ENCODE results near the gene DNAH5. TPM values are rescaled to one million over a fixed set of nuclear protein-coding genes. Genes with fewer than 3 reads are reported as not detected.

DNAH5 gene
- total RNA-seq, 1 donor: 1.3 TPM

GRCh38 chr5:13780081-13780480 lies 164.4 kb downstream of the DNAH5 start:
- no peak for DNase-seq (ENCODE audit: low read depth)

DNA sequence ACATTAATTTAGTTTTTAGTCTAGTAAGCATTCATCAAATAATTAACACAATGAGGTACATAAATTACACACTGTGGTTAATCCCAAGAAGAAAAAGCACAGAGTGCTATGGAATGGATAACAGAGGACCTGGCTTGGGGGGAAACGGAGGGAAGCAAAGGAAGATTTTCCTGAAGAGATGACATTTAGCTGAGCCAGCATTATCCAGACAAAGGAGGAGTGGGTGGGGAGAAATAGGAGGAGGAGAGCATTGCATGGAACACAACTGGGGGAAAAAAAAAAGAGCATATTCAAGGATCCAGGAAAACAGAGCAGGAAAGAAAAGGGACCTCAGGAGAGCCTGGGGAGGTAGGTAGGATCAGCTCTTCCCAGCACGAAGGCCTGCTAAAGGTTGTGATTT lies 170.8 kb downstream of the DNAH5 start:
- no peak overlapping the region for H3K4me3 ChIP-seq (ENCODE audit: low read depth, low read length)
- DNase-seq (ENCODE audit: low read depth): no peak
- TF ChIP-seq, protein P1, sequence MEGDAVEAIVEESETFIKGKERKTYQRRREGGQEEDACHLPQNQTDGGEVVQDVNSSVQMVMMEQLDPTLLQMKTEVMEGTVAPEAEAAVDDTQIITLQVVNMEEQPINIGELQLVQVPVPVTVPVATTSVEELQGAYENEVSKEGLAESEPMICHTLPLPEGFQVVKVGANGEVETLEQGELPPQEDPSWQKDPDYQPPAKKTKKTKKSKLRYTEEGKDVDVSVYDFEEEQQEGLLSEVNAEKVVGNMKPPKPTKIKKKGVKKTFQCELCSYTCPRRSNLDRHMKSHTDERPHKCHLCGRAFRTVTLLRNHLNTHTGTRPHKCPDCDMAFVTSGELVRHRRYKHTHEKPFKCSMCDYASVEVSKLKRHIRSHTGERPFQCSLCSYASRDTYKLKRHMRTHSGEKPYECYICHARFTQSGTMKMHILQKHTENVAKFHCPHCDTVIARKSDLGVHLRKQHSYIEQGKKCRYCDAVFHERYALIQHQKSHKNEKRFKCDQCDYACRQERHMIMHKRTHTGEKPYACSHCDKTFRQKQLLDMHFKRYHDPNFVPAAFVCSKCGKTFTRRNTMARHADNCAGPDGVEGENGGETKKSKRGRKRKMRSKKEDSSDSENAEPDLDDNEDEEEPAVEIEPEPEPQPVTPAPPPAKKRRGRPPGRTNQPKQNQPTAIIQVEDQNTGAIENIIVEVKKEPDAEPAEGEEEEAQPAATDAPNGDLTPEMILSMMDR (IDR thresholded peaks at IDR 0.05; ENCODE audit: insufficient read depth, low read depth, low read length): no peak

More at GRCh38 chr5:13780081-13780480, 164.4 kb downstream of the DNAH5 start:
- TF ChIP-seq, protein P1 (IDR thresholded peaks at IDR 0.05; ENCODE audit: insufficient read depth, low read depth, low read length): no peak
- H3K4me3 ChIP-seq (ENCODE audit: low read depth, low read length): no peak overlapping the region

GRCh38 chr5:13771011-13771571 lies 173.4 kb downstream of the DNAH5 start:
- DNase-seq (ENCODE audit: low read depth): peak; percentile 0
- no peak overlapping the region for H3K4me3 ChIP-seq (ENCODE audit: low read depth, low read length)
- TF ChIP-seq, protein P1 (IDR thresholded peaks at IDR 0.05; ENCODE audit: insufficient read depth, low read depth, low read length): no peak

GRCh38 chr5:13766236-13766635 lies 178.3 kb downstream of the DNAH5 start:
- TF ChIP-seq, protein P1 (IDR thresholded peaks at IDR 0.05; ENCODE audit: insufficient read depth, low read depth, low read length): no peak
- H3K4me3 ChIP-seq (ENCODE audit: low read depth, low read length): no peak overlapping the region
- no peak for DNase-seq (ENCODE audit: low read depth)

GRCh38 chr5:13763719-13764118 lies 180.8 kb downstream of the DNAH5 start:
- no peak overlapping the region for H3K4me3 ChIP-seq (ENCODE audit: low read depth, low read length)
- DNase-seq (ENCODE audit: low read depth): no peak
- TF ChIP-seq, protein P1 (IDR thresholded peaks at IDR 0.05; ENCODE audit: insufficient read depth, low read depth, low read length): no peak

- no peak for DNase-seq (ENCODE audit: low read depth)
- TF ChIP-seq, protein P1 (IDR thresholded peaks at IDR 0.05; ENCODE audit: insufficient read depth, low read depth, low read length): no peak
- H3K4me3 ChIP-seq (ENCODE audit: low read depth, low read length): no peak overlapping the region
Observed at GRCh38 chr5:13749766-13750165, 194.7 kb downstream of the DNAH5 start.

GRCh38 chr5:13746026-13746425 lies 198.5 kb downstream of the DNAH5 start:
- no peak overlapping the region for H3K4me3 ChIP-seq (ENCODE audit: low read depth, low read length)
- TF ChIP-seq, protein P1 (IDR thresholded peaks at IDR 0.05; ENCODE audit: insufficient read depth, low read depth, low read length): no peak
- DNase-seq (ENCODE audit: low read depth): no peak
